ENCODE measurements around the gene GABBR1. TPM values are rescaled to one million over a fixed set of nuclear protein-coding genes. Genes with fewer than 3 reads are reported as not detected.

Gene GABBR1
- total and polyA plus RNA-seq, 2 of the 13 experiments (the other 11 are each of a cell fraction or from before 2014, with no cell fraction given), result 0.07 to 0.37 TPM

DNA sequence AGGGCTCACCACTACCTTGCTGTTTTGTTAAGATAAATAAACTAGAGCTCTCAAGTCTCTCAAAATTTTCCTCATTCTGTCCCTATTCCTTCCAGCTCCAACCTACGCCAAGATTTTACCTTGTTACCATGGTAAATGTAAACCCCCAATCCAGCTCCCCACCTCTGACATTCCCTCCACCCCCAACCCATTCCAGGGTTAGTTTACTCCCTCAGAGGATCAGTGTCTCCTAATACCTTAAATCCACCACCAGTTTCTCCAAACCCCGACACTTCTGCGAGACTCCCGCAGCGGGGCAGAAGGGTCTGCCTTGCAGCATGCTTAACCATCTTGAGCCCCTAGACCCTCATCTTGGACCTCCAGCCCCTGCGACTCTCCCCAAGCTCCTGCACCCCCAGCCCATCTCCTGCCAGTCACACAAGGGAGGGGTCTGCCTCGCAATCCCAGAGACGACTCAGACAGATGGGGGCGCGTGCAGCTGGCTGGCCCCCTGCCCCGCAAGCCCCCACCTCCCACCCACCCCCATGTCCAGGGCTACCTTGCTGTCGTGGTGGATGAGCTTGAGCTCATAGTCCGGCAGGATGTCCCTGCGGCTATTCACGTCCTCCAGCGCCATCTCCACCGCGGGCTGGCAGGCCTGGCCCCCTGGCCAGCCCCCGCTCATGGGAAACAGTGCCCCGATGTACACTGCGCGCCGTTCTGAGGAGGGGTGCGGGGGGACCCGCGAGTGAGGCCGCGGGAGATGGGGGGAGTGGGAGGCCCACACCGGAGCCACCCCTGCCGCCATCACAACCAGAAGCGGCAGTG, 5.8 kb downstream of the GABBR1 start:
- intact Hi-C loops (cut with micrococcal nuclease; ENCODE audit: unreplicated experiment) (no loop called here), in situ Hi-C loops (cut with HindIII; ENCODE audit: extremely low pct_ligation_motif_present, low pct_unique_long_range_greater_than_20kb) (no loop called here)
- BruUV-seq (replicated peaks), result no TSS peak
- FAIRE-seq, result no peak
- WGBS (ENCODE audit: low lambda C conversion rate), result 37% methylated on average over 28 of the region's 31 CpGs
- H3K27me3 ChIP-seq (ENCODE audit: control insufficient read depth in 1 of 2, insufficient read depth in 2 of 2, low read length in 2 of 2), result peaks cover 10 to 69% of the 10 kb centered on the region in 2 experiments; a peak in 4 of 5 replicates
- DNase-seq (ENCODE audit: low spot score), result no peak
- H3K9me3 ChIP-seq (ENCODE audit: low read length), result no peaks in the 10 kb centered on the region
- H3K9ac ChIP-seq (ENCODE audit: insufficient read depth, low read depth, low read length), result no peak overlapping the region
- no peak overlapping the region for H3K4me2 ChIP-seq (ENCODE audit: low read depth, low read length)
- H2AFZ ChIP-seq (ENCODE audit: low read length), result no peak overlapping the region
- H3K4me3 ChIP-seq (replicated peaks in 1 of 3; ENCODE audit: insufficient read depth in 1 of 3, low read depth in 2 of 3, low read length in 3 of 3), result no peak overlapping the region
- ATAC-seq, result no peak
- CTCF ChIA-PET (ENCODE audit: low intra/inter-chr PET ratio, low total read pairs), result no interaction called here
- H4K20me1 ChIP-seq (ENCODE audit: insufficient read depth, low read length), result no peaks in the 10 kb centered on the region; the same call in 1 of the 2 replicates
- H3K79me2 ChIP-seq (ENCODE audit: insufficient read depth, low read length), result no peaks in the 10 kb centered on the region
- H3K36me3 ChIP-seq (replicated peaks in 1 of 2; ENCODE audit: control insufficient read depth in 1 of 2, insufficient read depth in 2 of 2, low read length in 2 of 2), result no peaks in the 10 kb centered on the region
- peaks cover 18% of the 10 kb centered on the region for H3K4me1 ChIP-seq (ENCODE audit: insufficient read depth, low read length)
- no peak overlapping the region for H3K27ac ChIP-seq (ENCODE audit: extremely low read length, insufficient read depth, low read length)
- POLR2A ChIA-PET, result no interaction called here
- TF ChIP-seq, protein P1, sequence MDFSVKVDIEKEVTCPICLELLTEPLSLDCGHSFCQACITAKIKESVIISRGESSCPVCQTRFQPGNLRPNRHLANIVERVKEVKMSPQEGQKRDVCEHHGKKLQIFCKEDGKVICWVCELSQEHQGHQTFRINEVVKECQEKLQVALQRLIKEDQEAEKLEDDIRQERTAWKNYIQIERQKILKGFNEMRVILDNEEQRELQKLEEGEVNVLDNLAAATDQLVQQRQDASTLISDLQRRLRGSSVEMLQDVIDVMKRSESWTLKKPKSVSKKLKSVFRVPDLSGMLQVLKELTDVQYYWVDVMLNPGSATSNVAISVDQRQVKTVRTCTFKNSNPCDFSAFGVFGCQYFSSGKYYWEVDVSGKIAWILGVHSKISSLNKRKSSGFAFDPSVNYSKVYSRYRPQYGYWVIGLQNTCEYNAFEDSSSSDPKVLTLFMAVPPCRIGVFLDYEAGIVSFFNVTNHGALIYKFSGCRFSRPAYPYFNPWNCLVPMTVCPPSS (IDR thresholded peaks at IDR 0.05), result no peak
- TF ChIP-seq ZNF7 (CRISPR knock-in tag; IDR thresholded peaks at IDR 0.05) (no peak), ZFY (CRISPR knock-in tag; IDR thresholded peaks at IDR 0.05) (no peak), YY1 (IDR thresholded peaks at IDR 0.05; ENCODE audit: insufficient read depth, insufficient replicate concordance, low read depth, low read length) (no peak), ATF1 (CRISPR knock-in tag; IDR thresholded peaks at IDR 0.05) (no peak), MAFK (conservative IDR thresholded peaks at IDR 0.05 in 1 of 2, IDR thresholded peaks at IDR 0.05 in 1 of 2; ENCODE audit: low read length in 2 of 2) (no peak), NFRKB (IDR thresholded peaks at IDR 0.05) (no peak), BATF2 (CRISPR knock-in tag; IDR thresholded peaks at IDR 0.05) (no peak), DBP (CRISPR knock-in tag; IDR thresholded peaks at IDR 0.05; ENCODE audit: not compliant biosample characterization) (no peak), SOX13 (IDR thresholded peaks at IDR 0.05) (no peak), SOX13 (CRISPR knock-in tag; conservative IDR thresholded peaks at IDR 0.05 in 1 of 2, IDR thresholded peaks at IDR 0.05 in 1 of 2) (no peak), CREB3 (CRISPR knock-in tag; IDR thresholded peaks at IDR 0.05) (no peak), FOXK2 (IDR thresholded peaks at IDR 0.05) (no peak), PRDM15 (CRISPR knock-in tag; IDR thresholded peaks at IDR 0.05) (no peak), ZNF674 (CRISPR knock-in tag; IDR thresholded peaks at IDR 0.05; ENCODE audit: low read depth) (no peak), NR3C1 (CRISPR knock-in tag; IDR thresholded peaks at IDR 0.05) (no peak), XRCC5 (optimal IDR thresholded peaks at IDR 0.05; ENCODE audit: low read length) (no peak)
